Right lobe of liver (tissue), 4 donors: ENCODE results near the gene ASTL.

ENCODE experiments used
- POLR2A ChIP-seq: fragments of 450-650 bp; IDR thresholded peaks from one replicate; pipeline ENCODE4 v1.6.1; 2017; ENCODE audit warnings: antibody characterized with exemption, mild to moderate bottlenecking
- TF ChIP-seq, protein P1 (sequence below), 4 donors: fragments of 200-600 bp in 3 of 4; fragments of 450-650 bp in 1 of 4; IDR thresholded peaks; one replicate each; pipeline versions ENCODE4 v1.5.1 to v1.8.0; 2016 to 2022; ENCODE audit warnings: antibody characterized with exemption in 4 of 4, mild to moderate bottlenecking in 2 of 4
- donor health status: DM: no; HTN: no; CAD: no.
- donor health status: DM: no; HTN: no; CAD: no.
- donor health status: DM: no; HTN: yes; CAD: no.

DNA sequence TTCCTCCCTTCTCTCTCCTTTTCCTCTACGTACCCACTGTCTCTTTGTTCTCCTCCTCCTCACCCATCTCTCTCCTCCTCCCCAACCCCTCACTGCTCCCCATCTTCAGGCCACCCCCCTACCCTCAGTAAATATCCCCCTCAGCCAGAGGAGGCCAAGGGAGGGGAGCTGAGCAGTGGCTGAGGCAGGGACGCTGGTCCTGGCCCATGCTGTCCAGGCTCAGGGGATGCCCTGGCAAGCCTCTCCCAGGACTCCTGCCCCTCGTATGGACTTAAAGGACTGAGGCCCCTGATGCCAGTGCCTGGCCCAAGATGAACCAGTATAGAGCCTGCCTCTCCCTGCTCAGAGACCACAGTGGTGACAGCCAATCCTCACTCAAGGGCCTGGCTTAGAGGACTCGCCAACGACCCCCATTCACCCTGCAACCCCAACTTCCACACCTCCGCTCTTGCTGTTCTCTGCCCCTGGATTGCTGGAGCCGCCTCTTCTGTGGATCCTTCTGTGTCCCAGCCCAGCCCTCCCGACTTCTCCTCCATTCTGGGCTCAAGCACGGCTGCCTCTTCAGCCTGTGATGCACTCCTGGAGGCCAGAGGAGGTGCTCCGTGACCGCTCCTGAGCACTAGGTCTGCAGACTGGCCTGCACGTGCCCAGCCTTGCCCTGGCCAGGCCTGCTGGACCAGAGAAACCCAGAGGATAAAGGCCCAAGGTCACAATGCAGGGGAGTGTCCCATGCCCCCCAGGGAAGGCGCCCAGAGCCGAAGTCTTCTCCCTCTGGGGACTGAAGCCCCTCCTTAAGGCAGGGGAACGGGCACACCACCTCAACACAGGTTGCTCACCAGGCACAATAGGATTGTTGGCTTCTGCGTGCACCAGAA is 16.4 kb upstream of the ASTL start:
- TF ChIP-seq, protein P1, sequence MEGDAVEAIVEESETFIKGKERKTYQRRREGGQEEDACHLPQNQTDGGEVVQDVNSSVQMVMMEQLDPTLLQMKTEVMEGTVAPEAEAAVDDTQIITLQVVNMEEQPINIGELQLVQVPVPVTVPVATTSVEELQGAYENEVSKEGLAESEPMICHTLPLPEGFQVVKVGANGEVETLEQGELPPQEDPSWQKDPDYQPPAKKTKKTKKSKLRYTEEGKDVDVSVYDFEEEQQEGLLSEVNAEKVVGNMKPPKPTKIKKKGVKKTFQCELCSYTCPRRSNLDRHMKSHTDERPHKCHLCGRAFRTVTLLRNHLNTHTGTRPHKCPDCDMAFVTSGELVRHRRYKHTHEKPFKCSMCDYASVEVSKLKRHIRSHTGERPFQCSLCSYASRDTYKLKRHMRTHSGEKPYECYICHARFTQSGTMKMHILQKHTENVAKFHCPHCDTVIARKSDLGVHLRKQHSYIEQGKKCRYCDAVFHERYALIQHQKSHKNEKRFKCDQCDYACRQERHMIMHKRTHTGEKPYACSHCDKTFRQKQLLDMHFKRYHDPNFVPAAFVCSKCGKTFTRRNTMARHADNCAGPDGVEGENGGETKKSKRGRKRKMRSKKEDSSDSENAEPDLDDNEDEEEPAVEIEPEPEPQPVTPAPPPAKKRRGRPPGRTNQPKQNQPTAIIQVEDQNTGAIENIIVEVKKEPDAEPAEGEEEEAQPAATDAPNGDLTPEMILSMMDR (IDR thresholded peaks at IDR 0.05) = no peak
- TF ChIP-seq POLR2A = no peak
